GM19468 (cell line): ENCODE results near the gene ALKBH5.
A peak's percentile ranks its signal among the peaks of the same experiment; 100 is the strongest.
"Not testable (repeated sequence)": the region's sequence is repeated elsewhere in the genome, so short reads cannot be mapped to it uniquely, and the experiment has no call there.

ENCODE experiments used
- ATAC-seq: cut with Tn5 transposase; IDR thresholded peaks from one replicate; pipeline ENCODE4 v1.9.1; 2021; ENCODE audit warnings: mild to moderate bottlenecking, moderate library complexity, moderate number of reproducible peaks; ENCODE audit not compliant: unreplicated experiment; ENCODE audit errors: extremely low read depth

Gene ALKBH5

DNA sequence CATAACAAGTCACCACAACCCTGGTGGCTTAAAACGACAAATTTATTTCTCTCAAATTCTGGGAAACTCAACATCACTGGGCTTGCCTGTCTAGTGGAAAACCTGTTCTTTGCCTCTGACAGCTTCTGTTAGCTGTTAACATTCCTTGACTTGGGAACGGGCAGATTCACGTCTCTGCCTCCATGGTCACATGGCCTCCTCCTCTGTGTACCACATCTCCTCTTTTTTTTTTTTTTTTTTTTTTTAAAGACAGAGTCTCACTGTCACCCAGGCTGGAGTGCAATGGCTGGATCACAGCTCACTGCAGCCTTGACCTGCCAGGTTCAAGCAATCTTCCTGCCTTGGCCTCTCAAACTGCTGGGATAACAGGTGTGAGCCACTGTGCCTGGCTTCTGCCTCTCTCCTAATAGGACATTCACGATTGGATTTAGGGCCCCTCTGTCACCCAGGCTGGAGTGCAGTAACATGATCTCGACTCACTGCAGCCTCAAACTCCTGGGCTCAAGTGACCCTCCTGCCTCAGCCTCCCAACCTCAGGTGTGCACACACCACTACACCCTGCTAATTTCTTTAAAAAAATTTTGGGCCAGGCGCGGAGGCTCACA is 30.1 kb downstream of the ALKBH5 start:
- ATAC-seq, result no peak

DNA sequence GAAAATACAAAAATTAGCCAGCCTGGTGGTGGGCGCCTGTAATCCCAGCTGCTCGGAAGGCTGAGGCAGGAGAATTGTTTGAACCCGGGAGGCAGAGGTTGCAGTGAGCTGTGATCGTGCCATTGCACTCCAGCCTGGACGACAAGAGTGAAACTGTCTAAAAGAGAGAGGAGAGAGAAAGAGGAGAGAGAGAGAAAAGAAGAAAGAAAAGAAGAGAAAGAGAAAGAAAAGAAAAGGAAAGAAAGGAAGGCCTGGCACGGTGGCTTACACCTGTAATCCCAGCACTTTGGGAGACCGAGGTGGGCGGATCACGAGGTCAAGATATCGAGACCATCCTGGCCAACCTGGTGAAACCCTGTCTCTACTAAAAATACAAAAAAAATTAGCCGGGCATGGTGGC is 33.3 kb downstream of the ALKBH5 start:
- ATAC-seq, result not testable (repeated sequence)

DNA sequence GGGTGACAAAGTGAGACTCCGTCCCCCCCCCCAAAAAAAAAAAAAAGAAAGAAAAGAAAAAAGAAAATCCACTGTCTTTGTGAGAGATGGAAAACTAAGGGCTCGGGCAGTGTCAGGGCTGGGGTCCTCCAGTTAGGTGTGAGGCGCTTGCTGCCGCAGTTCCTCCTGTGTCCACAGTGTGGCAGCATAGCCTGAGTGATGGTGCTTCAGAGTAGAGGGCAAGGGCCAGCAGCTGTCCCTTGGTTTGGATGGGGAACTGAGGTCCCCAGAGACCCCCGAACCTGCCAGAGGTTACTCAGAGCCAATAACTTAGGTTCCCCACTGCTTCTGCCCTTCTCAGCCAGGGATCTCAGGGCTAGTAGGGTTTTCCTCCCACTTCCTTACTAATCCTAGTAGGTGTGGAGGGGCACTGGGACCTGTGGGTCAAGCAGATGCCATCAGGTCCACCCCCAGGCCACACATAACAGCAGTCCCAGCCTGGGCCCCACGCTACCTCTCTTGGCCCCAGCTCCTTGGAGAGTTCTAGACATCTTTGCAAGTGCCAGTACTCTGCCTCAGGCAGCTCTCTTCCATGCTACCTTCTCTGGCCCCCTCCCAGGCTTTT is 33.9 kb downstream of the ALKBH5 start:
- ATAC-seq, result no peak

DNA sequence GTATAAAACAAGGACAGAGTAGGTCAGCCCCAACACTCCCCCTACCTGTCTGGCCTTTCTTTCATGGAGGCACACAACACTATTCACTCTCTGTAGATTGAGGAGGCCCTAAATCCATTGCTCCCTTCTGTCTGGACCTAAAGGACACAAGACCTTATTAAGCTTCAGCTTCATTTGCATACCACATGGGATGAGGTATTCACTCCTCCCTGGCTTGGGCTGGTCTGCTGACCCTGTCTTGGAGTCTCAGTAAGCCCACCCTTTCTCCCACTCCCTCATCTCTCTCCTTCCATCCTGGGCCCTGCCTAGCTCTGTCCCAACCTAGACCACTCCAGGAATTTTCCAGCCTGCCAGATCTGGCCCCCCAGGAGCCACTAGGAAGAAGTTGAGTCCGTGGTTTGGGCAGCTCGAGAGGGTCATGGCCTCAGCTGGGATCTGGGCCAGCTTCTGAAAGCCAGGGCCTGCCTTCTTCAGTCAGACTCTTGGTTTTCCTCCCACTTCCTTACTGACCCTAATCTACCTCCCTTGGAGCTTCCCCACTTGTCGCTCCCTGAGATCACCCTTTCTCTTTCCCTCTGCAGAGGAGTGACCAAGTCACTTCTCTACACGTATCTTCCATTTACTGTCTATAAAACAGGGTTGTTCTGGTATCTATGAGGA is 35.3 kb downstream of the ALKBH5 start:
- no peak for ATAC-seq

DNA sequence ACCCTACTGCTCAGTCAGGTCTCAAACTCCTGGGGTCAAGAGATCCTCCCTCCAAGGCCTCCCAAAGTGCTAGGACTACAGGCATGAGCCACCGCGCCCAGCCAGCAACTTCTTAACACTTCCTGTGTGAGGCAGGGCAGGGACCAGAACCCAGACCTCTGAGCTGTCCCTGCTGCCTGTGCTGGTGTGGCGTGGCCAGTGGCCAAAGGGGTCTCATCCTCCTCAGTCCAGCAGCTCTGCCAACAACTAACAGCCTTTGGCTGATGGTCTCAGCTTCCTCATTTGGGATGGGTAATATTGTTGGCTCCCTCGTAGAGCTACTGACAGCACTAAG is 40.4 kb downstream of the ALKBH5 start:
- ATAC-seq, result no peak

DNA sequence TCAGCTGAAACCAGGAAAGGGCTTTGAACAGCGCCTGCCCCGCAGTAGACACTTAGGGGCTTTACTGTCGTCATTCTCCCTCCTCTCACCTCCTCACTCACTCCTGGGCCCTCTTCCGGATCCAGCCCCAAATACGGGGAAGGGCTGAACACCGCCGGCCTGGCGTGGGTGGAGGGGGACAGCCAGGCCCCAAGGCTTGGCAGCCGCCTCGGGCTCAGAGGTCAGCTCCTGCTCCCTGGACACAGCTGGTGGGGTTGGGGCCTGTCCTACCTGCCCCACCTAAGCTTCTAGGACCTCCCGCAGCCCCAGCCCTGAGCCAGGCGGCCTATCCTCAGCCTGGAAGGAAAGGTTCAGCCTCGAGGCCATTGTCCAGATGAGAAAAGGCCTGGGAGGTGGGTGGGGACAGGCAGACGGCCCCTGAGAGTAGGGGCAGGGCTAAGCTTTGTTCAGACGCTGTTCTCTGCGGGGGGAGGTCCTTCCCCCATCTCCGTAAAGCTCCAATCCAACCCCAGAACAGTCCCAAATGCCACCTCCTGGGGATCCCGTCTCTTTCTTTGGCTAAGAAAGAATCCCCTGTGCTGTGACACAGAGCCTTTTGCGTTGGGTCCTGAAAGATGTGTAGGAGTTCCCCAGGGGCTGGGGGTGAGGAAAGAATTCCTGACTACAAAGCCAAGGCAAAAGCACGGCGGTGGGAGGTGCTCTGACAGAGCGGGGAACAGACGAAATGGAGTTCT is 40.9 kb downstream of the ALKBH5 start:
- no peak for ATAC-seq

DNA sequence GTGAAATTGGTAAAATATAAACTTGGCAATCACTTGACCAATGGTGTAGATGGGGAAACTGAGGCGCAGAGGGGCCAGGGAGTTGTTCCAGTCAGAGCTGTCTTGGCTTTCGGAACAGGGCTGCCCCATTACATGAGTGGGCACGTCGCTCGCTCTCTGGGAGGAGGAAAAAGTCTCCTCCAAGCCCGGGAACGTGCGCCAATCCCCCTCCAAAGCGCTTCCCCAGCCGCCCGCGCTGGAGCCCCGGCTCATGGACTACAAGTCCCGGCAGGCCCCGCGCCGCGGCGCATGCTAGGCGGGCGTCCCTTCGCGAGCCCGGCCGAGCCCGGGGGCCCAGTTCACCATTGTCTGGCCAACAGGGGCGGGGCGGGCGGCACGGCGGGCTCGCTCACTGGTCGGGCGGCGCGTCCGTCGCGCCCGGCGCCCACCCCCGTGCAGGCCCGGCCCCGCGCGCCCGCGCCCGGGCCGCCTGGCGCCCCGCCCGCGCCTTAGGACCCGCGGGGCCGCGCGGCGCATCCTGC is 41.6 kb downstream of the ALKBH5 start, which contains the start of gene LLGL1:
TSS of gene LLGL1 (plus strand) at position 515 of the 521 bp plus-strand sequence. CDS start 48 bp downstream, outside the sequence.
- ATAC-seq, result peak; percentile 71

DNA sequence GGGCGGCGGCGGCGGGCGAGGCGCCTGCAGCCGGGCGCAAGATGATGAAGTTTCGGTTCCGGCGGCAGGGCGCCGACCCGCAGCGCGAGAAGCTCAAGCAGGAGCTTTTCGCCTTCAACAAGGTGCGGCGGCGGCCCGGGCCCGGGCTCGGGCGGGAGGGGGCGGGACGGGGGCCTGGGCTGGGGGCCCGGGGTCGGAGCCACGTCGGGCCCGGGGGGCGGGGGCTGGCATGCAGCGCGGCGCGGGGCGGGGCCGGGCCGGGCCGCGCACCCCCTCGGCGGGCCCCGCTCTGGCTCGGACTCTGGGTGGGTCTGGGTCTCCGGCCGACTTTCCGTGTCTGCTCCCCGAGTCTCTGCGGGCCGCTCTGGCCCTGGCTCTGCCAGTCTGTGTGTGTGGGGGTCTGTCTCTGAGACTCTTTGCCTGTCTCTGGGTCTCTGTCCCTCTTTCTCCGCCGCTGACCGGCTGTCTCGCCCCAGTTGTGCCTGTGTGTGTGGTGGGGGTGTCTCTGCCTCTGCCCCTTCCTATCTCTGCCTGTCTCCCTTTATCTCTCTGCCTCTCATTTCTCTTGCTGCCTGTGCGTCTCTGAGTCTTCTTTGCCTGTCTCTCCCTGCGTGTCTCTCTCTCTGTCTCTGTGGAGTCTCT is 42.1 kb downstream of the ALKBH5 start:
- ATAC-seq, result no peak

DNA sequence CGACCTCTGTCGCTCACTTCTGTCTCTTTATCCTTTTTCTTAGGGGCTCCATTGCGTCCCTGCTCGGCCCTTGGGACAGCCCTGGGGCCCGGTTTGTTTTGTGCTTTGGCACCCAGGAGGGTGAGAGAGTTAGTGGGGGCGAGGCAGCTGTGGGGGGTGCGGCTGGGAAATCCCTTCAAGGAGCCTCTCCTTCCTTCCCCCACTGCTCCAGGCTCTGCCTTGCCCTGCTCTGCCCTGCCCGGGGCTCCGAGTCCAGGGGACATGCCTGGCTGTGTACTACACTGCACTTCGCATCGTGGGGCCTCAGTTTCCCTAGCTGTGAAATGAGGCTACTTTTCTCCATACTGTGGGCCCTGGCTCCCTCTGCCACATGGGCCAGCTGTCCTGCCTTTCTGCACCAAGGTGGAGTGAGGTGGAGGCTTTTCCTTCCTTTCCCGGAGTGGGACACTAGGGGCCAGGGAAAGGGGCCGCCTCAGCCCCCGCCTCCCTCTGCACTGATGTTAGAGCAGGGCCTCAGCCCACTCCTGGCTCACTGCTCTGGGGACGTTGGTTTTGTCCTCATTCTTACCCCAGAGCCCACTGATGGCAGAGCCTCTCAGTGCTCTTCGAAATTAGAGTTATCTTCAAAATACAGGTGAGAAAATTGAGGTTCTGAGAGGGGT is 42.8 kb downstream of the ALKBH5 start:
- no peak for ATAC-seq

DNA sequence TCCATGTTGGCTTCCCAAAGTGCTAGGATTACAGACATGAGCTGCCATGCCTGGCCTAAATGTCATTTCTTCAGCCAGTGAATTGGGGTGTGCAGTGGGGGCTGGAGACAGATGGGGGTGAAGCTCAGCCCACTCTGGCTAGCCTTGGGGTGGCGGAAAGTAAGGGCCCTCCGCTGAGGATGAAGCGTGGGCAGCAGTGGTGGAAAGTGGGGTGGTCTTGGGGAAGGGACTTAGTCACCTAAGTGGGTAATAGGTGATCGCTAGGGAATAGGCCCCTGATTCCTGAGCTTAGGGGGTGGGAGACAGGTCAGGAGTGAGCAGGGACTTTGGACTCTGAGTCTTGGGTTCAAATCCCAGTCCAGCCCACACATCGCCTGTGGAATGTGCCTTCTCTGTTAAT is 44.0 kb downstream of the ALKBH5 start:
- no peak for ATAC-seq

DNA sequence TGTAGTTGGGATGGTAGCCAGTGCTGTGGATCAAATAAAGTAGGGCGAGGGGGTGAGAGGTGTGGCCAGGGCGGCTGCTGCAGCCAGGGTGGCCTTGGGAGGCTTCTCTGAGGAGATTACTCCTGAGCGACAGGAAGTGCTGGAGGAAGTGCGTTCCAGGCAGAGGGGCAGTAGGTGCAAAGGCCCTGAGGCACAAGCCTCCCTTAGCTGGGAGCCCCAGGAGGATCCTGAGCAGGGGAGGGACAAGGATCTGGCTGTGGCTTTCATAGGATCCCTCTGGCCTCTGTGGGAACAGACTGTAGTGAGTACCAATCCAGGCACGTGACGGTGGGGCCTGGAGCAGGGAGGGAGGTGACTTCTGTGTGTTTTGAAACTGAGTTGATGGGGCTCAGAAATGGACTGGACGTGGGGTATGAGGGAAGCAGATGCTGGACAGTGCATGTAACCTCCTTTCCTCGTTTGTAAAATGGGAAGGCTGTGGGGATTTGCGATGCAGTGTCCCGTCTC is 44.6 kb downstream of the ALKBH5 start:
- no peak for ATAC-seq

DNA sequence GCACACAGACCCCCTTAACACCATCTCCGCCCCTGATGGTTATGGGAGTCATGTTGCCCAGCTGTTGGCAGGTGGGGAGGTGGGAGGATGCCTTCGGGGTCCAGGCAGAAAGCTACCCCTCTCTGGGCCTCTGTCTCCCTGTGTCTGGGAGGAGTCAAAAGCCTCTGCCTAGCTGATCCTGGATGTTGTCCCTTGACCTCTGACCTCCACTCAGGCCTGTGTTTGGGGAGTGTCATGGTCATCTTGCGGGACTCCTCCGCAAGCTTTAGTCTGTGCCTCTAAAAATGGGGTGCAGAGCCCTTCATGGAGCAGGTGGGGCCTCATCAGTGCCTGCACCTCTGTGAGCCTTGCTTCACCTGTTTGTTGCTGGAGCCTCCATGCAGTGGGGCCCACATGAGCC is 45.6 kb downstream of the ALKBH5 start:
- ATAC-seq, result no peak

DNA sequence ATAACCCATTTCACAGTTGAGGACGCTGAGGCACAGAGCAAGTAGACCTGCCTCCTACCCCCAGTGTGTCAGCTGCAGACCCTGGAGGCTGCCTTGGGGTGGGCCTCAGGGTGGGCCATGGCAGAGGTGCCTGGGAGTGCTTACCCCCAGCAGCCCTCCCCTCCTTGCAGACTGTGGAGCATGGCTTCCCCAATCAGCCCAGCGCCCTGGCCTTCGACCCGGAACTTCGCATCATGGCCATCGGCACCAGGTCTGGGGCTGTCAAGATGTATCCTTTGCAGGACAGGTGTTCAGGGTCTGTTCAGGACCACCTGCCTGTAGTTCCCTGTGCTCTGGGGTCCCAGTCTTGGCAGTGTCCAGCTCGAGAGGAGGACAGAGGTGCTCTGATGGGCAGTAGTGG is 46.1 kb downstream of the ALKBH5 start:
- ATAC-seq, result no peak

DNA sequence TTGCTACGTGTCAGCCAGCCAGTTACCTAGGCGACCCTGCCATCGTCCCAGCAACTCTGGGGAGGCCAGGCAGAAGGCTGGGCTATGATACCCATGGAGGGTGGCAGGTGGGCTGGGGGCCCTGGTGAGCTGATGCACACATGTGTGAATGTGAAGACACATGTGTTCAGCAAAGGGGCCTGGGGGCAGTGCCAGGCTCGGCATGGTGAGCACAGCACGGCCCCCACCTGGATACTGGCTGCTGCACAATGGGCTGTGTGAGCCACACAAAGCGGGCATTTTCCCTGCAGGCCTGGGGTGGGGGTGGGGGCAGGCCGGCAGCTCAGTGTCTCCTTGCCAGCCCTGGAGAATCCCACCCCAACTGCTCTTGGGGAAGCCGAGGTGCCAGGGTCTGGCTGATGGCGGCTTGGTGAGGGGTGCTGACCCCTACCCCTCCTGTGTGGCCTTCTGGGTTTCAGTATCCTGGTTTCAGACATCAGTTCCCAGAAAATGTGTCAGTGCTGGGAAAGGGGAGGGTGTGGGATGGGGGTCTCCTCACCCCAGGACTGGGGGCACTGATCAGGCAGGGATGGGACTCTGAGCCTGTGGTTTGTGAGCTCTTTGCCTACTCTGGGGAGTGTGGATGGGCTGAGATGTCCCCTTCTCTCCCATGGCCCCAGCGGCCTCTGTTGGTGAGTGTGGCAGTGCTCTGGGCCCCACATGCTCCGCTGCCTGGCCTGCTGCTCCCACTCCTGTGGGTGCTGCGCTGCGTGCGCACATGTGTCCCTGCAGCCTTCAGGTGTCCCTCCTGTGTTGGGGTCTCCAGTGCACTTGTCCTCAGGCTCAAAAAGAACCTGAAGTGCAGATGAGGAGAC is 46.9 kb downstream of the ALKBH5 start:
- no peak for ATAC-seq

DNA sequence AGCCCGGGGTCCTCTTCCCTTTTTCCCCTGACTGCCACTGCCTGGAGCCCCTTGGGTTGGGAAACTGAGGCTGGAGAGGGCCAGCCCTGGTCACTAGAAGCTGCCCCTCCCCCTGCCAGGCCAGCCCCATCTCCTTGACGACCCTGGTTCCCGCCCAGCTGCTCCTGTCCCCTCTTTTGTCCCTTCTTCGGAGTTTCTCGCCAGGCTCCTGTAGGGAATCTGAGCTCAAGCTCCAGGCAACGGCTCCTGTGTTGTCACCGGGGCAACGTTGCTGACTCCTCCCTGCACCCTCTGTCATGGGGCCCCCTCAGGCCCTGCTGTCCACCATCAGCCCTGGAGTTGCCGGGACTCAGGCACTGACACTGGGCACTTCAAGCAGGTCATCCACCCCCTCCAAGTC is 47.5 kb downstream of the ALKBH5 start:
- no peak for ATAC-seq

DNA sequence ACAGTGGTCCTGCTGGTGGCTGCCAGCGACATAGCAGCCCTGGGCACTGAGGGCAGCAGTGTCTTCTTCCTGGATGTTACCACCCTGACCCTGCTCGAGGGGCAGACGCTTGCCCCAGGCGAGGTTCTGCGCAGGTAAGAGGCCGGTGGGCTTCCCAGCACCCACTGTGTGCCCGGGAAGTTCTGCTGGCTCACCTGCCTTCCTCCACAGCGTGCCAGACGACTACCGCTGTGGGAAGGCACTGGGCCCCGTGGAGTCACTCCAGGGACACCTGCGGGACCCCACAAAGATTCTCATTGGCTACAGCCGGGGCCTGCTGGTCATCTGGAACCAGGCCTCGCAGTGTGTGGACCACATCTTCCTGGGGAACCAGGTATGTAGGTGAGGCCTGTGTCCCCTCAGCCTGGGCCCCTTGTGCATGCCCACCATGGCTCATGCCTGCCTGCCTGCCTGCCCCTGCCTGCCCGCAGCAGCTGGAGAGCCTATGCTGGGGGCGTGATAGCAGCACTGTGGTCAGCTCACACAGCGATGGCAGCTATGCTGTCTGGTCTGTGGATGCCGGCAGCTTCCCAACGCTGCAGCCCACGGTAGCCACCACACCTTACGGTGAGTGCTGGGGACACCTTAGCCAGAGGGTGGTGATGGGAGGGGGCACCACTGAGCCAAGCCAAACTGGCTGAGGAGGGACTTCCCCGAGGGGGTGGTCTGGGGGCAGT is 50.3 kb downstream of the ALKBH5 start:
- ATAC-seq, result no peak

DNA sequence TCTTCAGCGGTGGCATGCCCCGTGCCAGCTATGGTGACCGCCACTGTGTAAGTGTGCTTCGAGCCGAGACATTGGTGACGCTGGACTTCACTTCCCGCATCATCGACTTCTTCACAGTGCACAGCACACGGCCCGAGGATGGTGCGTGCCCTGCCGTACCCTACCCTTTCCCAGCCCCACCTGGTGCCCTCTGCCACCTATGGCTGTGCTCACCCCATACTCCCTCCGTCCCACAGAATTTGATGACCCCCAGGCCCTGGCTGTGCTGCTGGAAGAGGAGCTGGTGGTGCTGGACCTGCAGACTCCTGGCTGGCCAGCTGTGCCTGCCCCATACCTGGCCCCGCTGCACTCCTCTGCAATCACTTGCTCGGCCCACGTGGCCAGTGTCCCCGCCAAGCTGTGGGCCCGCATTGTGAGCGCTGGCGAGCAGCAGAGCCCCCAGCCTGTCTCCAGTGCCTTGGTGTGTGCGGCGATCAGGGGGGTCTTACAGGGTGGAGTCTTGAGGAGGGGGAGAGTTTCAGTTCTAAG is 51.3 kb downstream of the ALKBH5 start:
- ATAC-seq, result no peak

DNA sequence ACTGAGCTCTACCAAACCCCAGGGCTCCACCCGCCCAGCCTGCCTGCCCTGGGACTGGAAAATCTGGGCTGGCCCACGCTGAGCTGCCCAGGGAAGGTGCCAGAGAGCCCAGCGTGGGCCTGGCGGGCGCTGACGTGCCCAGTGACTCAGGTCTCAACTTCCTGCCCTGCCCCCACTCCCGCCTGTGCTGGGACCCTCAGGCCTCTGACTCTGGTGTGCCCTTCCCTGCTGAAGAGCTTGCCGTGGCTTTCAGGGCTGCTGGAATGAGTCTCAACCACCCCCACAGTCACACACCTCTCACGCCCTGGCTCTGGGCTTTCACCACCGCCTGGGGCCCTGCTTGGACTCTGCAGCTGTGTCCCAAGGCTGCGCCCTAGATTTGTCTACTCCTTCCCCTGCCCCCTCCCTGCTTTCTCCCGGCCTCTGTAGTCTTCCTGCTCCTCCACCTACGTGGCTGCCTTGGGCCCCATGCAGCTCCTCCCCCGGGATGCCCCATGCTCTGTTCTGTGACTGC is 52.2 kb downstream of the ALKBH5 start:
- ATAC-seq, result no peak
